GM19372 (cell line): ENCODE results near the gene SERPINE3.

ENCODE experiments used
- ATAC-seq: cut with Tn5 transposase; IDR thresholded peaks from one replicate; pipeline ENCODE4 v1.9.1; 2021; ENCODE audit warnings: mild to moderate bottlenecking, low read depth, moderate library complexity; ENCODE audit not compliant: unreplicated experiment

SERPINE3 gene

GRCh38 chr13:51359352-51359751 is 19.9 kb downstream of the SERPINE3 start:
- no peak for ATAC-seq

- no peak for ATAC-seq
Measured at GRCh38 chr13:51360489-51360888, 21.0 kb downstream of the SERPINE3 start.

DNA sequence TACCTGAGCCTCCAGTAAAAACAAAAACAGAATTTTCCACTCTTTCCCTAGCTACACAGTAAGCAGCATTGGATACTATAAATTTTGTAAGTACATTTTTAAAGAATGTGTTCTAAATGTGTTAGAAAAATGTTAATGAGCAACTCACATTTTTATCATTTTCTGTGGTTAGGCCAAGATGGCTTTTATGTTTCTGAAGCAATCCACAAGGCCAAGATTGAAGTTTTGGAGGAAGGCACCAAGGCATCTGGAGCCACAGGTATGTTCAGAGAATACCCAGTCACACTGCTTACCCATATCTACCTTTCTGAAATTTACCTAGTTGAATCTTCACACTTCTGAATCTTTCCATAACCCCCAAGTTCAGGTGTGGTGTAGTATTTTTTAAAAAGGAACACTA is 21.6 kb downstream of the SERPINE3 start:
- no peak for ATAC-seq

GRCh38 chr13:51363625-51364024 is 24.1 kb downstream of the SERPINE3 start:
- no peak for ATAC-seq

GRCh38 chr13:51364404-51365008 is 25.0 kb downstream of the SERPINE3 start:
- ATAC-seq, result no peak

- ATAC-seq, result no peak
Measured at GRCh38 chr13:51370116-51370515, 30.6 kb downstream of the SERPINE3 start.

DNA sequence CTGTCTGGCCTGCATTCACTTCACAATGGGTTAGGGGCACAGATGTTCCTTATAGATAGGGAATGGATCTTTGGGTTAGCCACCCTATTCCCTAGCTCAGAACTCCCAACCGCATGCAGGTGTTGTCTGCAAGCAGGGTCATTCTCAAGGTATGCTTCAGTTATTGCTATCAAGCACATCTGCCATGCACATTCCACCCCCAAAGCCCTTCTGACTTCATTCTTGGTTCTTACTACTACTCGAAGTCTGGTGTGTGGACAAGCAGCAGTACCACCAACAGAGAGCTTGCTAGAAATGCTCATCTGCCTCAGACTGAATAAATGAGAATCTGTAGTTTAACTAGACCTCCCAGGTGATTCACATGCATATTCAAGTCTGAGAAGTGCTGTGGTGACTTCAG is 31.3 kb downstream of the SERPINE3 start:
- ATAC-seq, result no peak

GRCh38 chr13:51371768-51372399 is 32.4 kb downstream of the SERPINE3 start:
- no peak for ATAC-seq

DNA sequence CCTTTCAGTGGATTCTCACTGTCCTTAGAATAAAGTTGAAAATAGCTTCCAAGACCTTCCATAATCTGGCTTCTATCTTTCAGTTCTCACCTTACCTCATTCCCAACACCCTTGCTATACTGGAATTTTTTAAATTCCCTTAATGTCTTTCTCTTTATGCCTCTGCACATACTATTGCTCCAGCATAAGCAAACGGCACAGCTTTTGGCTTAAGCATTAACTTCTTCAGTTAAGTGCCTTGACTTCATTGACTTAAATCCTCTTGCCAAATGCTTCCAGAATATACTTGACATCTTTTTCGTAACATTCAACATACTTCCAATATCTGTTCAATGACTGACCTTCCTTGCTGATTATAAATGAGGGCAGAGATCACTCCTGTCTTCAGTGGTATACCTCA is 34.0 kb downstream of the SERPINE3 start:
- no peak for ATAC-seq

DNA sequence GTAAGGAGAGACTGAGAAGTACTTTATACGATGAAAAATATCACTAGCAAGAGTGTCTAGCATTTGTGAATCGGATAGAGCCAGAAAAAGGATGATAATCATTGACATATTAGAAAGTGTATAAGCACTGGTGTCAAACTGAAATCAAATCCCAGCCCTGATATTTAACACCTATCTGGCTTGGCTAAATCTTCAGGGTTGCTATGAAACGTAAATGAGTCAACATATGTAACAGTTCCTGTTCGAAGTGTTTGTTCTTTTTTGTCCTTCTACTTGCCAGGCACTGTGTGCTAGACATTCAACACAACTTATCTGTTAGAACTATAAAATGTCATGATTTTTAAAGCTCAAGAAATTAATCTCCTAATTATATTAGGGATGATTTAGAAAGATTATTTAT is 40.8 kb downstream of the SERPINE3 start:
- no peak for ATAC-seq

DNA sequence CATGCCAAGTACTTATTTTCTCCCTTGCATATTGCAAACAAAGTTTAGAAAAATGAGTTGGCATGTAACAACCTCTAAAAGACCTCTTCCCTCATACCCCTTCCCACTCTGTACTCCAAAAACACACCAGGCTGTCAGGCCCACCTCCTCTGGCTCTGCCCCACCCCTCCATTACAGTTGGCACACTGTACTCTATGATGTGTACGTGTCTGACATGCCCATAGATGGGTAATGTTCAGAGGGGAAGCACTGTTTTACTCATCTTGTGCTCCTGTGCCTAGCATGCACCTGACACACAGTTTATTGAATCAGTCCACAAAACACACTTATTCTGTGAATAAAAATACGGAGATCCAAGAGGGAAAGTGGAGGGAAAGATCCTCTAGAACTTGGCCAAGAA is 45.6 kb downstream of the SERPINE3 start:
- ATAC-seq, result no peak

DNA sequence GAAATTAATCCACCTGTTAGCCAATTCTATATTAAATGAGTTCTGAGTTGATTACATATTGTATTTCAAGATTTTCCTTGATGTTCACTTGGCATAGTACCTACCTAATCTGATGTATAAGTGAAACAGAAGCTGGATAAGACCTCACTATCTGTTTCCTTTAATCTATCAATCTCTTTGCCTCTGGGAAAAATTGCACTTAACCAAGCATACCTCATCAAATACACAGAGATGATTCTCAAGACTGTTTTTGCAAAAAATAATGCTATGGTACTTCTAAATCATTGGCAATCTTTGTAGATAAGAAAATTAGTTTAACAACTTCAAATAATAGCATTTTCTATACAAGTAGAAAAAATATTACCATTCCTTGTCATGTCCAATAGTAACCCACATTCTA is 55.2 kb downstream of the SERPINE3 start:
- no peak for ATAC-seq

DNA sequence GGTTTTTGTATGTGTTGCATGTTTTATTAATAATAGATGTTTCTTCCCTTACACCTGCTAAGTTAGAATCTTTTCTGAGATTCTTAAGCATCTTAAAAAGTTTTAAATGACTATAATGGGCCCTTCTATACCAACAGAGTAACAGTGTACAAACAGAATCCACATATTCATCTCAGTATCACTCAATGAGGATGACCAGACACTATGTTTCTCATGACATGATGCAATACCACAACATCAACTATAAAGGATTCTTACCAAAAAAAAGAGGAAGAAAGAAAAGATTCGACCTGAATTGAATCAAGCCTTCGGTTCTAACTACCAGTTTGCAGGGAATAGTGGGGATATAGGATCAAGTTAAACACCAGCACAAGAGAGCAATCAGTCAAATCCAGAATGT is 56.9 kb downstream of the SERPINE3 start:
- no peak for ATAC-seq

DNA sequence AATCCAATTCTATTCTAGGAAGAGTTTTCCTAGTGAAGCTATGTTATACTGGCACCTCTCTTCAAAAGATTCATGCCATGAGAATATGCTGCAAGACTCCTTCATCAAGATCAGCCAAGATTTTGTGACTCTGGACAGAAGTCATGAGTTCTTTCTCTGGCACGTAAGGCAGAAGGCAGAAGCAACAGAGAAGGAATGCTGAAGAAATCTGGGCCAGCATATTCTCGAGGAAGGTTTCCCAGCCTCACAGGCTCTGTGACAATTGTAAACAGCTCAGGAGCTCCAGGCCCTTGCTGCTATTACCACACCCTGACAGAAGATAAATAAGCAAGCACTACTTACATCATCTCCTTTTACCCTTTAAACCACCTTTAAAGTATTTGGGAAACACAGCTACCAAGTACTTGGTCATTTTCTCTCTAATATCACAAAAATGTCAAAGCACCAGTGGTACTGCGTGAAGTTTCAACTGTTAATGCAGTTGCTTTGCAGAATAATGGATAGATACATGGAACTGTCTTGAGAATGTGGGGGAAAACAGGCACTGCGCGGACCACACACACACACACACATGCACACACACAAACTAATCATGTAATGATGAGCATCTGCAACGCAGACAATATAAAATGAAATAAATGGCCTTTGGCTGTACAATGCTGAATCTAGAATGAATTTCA is 57.9 kb downstream of the SERPINE3 start:
- ATAC-seq, result no peak

DNA sequence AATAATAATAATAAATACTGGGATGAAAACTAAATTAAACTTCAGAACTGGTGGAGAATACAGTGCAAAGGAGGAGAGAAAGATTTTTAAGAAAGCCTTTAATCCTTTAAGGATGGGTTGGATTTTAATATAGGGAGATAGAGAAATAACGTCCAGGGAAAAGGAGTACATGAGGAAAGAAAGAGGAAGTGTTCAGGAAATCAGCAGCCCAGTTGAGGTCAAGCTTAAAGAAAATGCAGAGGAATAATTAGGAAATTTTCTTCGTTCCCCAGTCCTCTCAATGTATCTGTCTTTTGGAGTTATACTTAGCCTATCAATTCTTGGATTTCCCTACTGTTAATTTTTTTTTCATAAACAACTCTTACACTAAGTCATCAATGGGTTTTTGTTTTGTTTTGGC is 65.7 kb downstream of the SERPINE3 start:
- ATAC-seq, result no peak

- no peak for ATAC-seq
Measured at GRCh38 chr13:51412431-51412830, 72.9 kb downstream of the SERPINE3 start.
